ENCODE results near the gene CSNK1G3. TPM values are rescaled to one million over a fixed set of nuclear protein-coding genes. Genes with fewer than 3 reads are reported as not detected.
"Not testable (repeated sequence)": the region's sequence is repeated elsewhere in the genome, so short reads cannot be mapped to it uniquely, and the experiment has no call there.

The CSNK1G3 gene
- total RNA-seq, 2 experiments from 2014 or later: 30.8 to 32.1 TPM

DNA sequence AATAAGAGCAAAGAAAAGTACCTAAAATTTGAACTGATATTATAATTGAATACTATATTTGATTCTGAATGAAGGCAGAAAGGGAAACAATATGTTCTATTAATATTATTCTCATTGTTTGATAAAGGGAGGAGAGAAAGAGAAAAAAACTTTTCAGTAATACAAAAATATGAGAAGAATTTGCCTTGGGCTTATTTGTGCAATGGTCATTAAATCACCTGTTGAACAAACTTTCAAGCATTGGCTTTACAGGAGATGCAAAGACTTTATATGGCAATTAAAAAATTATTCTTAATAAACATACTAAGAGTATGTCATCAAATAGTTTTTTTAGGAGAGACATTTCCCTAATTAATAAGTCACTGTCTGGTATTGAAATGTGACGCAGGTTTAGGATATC is 85.0 kb downstream of the CSNK1G3 start:
- H3K4me1 Mint-ChIP-seq: no peaks in the 10 kb centered on the region
- no peak overlapping the region for H3K4me3 Mint-ChIP-seq

DNA sequence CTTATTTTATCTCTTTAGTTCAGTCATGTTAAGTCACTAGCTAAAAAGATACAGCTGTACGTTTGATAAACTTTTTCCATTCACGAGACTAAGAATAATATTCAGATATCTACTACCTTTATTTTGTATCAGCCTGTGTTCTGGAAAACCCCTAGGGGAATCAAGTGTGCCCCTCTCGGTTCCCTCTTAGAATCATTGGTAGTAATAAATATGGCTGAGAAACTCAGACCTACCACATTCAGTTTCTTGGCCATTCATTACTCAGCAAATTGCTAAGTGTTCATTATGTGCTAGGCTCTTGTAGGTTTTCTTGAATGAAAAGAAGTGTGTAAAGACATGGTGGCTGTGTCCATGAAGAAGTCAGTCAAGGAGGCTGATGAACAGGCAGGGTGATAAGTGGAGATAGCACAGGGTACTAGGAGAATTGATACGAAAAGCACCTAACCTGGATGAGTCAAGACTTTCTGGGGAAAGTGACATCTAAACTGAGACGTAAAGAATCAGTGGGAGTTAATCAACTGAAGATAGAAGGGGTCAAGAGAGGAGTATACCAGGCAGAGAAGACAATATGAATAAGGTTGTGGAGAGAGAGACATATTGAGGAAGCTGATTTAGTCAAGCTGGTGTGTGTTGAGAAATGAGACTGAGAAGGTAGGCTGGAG is 86.2 kb downstream of the CSNK1G3 start:
- Mint-ChIP-seq H3K27ac (no peak overlapping the region), H3K36me3 (ENCODE audit: low read depth) (peaks cover 23% of the 10 kb centered on the region)

More for the DNA sequence above, 85.0 kb downstream of the CSNK1G3 start:
- POLR2A ChIA-PET: no interaction called here
- Mint-ChIP-seq H3K36me3 (ENCODE audit: low read depth) (peaks cover 19% of the 10 kb centered on the region), H3K27ac (no peak overlapping the region), H3K27me3 (no peaks in the 10 kb centered on the region), H3K9me3 (peaks cover 2% of the 10 kb centered on the region)
- CTCF ChIA-PET: no interaction called here
- DNase-seq: no peak

DNA sequence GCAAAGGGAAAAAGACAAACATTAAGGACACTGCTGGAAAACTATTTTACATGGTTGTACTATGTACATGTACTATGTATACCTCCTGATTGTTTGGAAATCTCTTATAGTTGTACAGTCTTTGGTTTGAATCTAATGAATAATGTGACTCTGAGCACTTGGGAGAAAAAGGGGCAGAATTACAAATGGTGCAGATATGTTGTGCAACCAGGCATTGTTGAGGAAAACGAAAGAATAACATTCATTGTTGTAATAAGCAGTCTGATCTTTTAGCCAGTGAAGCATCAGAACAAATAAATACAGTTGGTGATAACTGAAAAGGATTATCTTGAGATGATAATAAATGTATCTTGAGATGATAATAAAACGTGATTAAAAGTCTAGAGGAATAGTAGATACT is 87.2 kb downstream of the CSNK1G3 start:
- no peak overlapping the region for H3K4me3 Mint-ChIP-seq
- no peaks in the 10 kb centered on the region for H3K9me3 Mint-ChIP-seq
- ChIA-PET CTCF (no interaction called here), POLR2A (no interaction called here)
- no peak overlapping the region for H3K27ac Mint-ChIP-seq
- no peak for DNase-seq
- H3K4me1 Mint-ChIP-seq: no peaks in the 10 kb centered on the region
- H3K27me3 Mint-ChIP-seq: no peaks in the 10 kb centered on the region
- peaks cover 24% of the 10 kb centered on the region for H3K36me3 Mint-ChIP-seq (ENCODE audit: low read depth)

More for the DNA sequence above, 86.2 kb downstream of the CSNK1G3 start:
- Mint-ChIP-seq H3K4me1 (no peaks in the 10 kb centered on the region), H3K4me3 (no peak overlapping the region), H3K27me3 (no peaks in the 10 kb centered on the region), H3K9me3 (no peaks in the 10 kb centered on the region)
- CTCF ChIA-PET: no interaction called here
- POLR2A ChIA-PET: no interaction called here
- no peak for DNase-seq

DNA sequence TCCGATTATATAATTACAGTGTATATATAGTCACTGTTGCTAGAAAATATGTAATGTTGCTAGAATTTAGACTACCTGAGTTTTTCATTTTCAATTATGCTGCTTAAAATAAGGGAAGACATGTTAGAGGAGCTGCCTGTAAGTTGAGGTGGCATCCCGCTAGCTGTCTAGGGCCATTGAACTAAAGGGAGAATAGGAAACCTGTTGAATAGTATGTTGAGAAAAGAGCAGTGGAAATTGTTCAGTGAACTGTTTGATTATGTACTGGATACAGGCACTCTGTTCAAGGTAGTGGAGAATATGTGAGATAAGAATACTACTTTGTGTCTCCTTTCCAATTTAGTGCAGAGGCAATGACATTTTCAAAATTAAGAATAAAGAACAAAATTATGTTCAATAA is 89.6 kb downstream of the CSNK1G3 start:
- Mint-ChIP-seq H3K27ac (no peak overlapping the region), H3K9me3 (no peaks in the 10 kb centered on the region), H3K4me1 (peaks cover 2% of the 10 kb centered on the region), H3K36me3 (ENCODE audit: low read depth) (peaks cover 24% of the 10 kb centered on the region), H3K27me3 (no peaks in the 10 kb centered on the region), H3K4me3 (no peak overlapping the region)
- no peak for DNase-seq
- POLR2A ChIA-PET: no interaction called here
- CTCF ChIA-PET: no interaction called here

DNA sequence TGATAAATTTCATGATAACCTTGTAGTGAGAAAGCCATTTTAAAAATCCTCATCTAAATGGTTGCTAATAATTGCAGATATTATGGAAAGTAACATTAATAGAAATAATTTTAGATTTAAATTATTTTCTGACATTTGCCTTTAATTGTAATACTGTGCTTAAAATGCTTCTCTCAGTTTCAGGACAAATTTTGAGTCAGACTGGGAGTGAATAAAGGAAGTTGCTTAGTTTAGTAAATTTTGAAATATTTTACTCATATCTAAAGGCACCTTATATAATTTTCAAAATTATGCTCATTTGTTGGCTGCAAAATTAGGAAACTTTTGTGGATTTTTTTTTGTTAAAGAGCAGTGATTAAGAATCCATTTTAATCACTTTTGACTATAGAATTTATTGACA is 93.8 kb downstream of the CSNK1G3 start:
- Mint-ChIP-seq H3K36me3 (ENCODE audit: low read depth) (peaks cover 20% of the 10 kb centered on the region), H3K27me3 (no peaks in the 10 kb centered on the region), H3K4me1 (peaks cover 15% of the 10 kb centered on the region), H3K9me3 (no peaks in the 10 kb centered on the region), H3K27ac (no peak overlapping the region), H3K4me3 (no peak overlapping the region)
- POLR2A ChIA-PET: interaction anchor here (1.4 kb wide), 1 partner anchor 183 kb away, joined by 3 read pairs; the partner anchor contains the start of gene CEP120
- no peak for DNase-seq
- CTCF ChIA-PET: interaction anchor here (0.6 to 1.0 kb wide), 2 partner anchors 8 to 182 kb away, joined by 3 read pairs; partner anchors contain the start of gene CEP120

DNA sequence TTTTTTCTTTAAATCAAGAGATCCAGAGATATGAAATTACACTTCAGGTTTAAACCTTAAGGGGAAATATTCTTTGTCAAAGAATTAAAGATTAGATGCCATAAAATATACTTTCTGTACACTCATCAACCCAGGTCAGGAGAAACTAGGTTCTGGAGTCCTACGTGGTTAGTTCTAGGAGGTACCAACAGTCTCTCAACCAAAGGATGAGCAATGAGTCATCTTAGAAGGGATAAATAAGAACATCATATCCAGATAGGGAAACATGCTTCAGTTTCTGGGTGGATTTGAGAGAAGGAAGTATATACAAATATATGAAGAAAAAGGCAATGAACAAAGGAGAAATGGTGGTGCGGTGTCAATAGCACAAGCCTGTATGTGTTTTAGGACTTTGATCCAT is 98.2 kb downstream of the CSNK1G3 start:
- Mint-ChIP-seq H3K27ac (no peak overlapping the region), H3K27me3 (no peaks in the 10 kb centered on the region), H3K36me3 (ENCODE audit: low read depth) (peaks cover 11% of the 10 kb centered on the region), H3K4me3 (no peak overlapping the region), H3K9me3 (no peaks in the 10 kb centered on the region), H3K4me1 (peaks cover 14% of the 10 kb centered on the region)
- no peak for DNase-seq
- CTCF ChIA-PET: interaction anchor here (0.7 to 3.0 kb wide), 11 partner anchors 11 to 714 kb away, joined by 3 to 22 read pairs (median 4); partner anchors contain the start of gene CEP120
- POLR2A ChIA-PET: interaction anchor here (0.6 to 2.7 kb wide), 2 partner anchors 188 to 706 kb away, joined by 7 to 24 read pairs; partner anchors contain the start of gene CEP120

DNA sequence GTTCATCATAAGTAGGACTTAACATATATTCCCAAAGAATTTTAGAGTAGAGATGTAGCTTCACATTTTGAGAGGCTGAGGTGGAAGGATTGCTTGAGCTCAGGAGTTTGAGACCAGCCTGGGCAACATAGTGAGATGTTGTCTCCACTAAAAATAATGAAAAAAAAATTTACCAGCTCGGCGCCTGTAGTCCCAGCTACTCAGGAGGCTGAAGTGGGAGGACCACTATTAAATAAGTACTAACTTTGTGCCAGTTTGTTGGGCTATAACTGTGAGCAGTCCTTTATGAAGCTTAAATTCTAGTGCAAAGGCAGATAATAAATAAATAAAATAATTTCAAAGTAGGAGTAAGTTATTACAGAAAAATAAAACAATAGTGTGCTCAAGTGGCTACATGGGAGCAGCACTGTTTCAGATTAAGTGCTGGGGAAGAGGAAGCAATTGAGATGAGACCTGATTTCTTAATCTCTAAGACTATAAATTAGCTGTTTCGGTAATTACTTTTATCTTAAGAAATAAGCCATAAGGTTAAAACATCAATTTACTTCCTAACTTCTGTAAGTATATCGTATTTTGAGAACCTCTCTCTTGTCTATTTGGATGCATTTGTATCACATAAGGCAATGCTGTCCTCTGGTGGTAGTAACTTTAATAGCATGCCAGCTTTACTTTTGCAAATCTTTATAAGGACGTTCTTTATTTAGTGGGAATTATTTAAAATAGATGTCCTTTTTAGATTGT is 98.9 kb downstream of the CSNK1G3 start:
- no peak for DNase-seq
- POLR2A ChIA-PET: interaction anchor here (0.6 to 2.7 kb wide), 3 partner anchors 189 to 1107 kb away, joined by 3 to 24 read pairs (median 7); partner anchors contain the start of gene CEP120
- no peak overlapping the region for H3K27ac Mint-ChIP-seq

DNA sequence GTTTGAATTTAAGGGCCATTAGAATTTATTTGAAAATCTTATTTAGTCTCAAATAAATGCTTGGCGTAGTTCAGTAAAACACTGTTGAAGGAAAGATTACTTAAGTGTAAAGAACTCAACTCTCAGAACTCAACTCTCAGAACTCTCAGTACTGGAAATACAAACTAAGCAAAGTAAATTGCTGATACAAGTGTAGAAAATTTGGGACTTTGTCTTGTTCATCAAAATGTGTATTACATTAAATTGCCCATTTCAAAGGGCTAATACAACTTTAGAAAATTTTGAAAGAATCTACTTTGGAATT is 99.4 kb downstream of the CSNK1G3 start:
- Mint-ChIP-seq H3K27me3 (no peaks in the 10 kb centered on the region), H3K4me1 (peaks cover 14% of the 10 kb centered on the region), H3K36me3 (ENCODE audit: low read depth) (peaks cover 13% of the 10 kb centered on the region), H3K4me3 (no peak overlapping the region), H3K27ac (no peak overlapping the region), H3K9me3 (no peaks in the 10 kb centered on the region)
- CTCF ChIA-PET: interaction anchor here (1.0 to 3.0 kb wide), 8 partner anchors 10 to 715 kb away, joined by 3 to 22 read pairs (median 4); partner anchors contain the start of gene CEP120
- POLR2A ChIA-PET: interaction anchor here (2.7 kb wide), 1 partner anchor 189 kb away, joined by 24 read pairs; the partner anchor contains the start of gene CEP120
- DNase-seq: no peak

More for the DNA sequence above, 98.9 kb downstream of the CSNK1G3 start:
- Mint-ChIP-seq H3K36me3 (ENCODE audit: low read depth) (peaks cover 13% of the 10 kb centered on the region), H3K27me3 (no peaks in the 10 kb centered on the region), H3K4me1 (peaks cover 14% of the 10 kb centered on the region), H3K9me3 (no peaks in the 10 kb centered on the region), H3K4me3 (no peak overlapping the region)
- CTCF ChIA-PET: interaction anchor here (0.7 to 3.0 kb wide), 12 partner anchors 10 to 714 kb away, joined by 3 to 22 read pairs (median 4); partner anchors contain the start of gene CEP120

DNA sequence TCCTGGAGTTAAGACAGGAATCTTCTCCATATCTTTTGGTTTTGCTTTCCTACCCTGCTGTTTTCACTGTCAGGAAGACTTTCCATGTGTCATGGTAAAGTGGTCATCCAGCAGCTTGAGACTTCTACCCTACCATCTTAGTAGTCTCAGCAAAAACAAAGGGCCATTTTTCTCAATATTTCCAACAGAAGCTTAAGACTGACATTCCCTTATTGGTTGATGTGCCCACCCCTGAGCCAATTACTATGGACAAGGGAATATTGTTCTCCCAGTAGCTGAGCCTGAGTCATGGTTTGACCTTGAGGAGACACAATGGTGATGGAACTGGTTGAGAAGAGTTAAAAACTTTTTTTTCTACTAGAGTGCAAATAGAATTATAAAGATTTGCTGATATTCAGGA is 105.6 kb downstream of the CSNK1G3 start:
- H3K4me3 Mint-ChIP-seq: no peak overlapping the region
- POLR2A ChIA-PET: no interaction called here
- H3K4me1 Mint-ChIP-seq: no peaks in the 10 kb centered on the region
- peaks cover 12% of the 10 kb centered on the region for H3K36me3 Mint-ChIP-seq (ENCODE audit: low read depth)
- no peak for DNase-seq
- H3K9me3 Mint-ChIP-seq: no peaks in the 10 kb centered on the region
- no peak overlapping the region for H3K27ac Mint-ChIP-seq
- no peaks in the 10 kb centered on the region for H3K27me3 Mint-ChIP-seq
- CTCF ChIA-PET: no interaction called here

DNA sequence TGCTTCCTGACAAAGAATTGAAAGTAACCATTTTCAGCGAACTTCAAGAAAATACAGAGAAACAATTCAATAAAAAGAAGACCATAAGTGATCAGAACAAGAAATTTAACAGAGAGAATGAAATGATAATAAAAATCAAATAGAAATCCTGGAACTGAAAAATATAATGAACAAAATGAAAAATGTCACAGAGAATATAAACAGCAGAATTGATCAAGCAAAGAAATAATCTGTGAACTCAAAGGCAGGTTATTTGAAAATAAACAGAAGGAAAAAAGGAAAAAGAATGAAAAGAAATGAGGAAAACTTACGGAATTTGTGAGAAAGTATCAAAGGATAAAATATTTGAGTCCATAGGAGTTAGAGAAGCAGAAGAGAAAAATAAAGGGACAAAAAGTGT is 114.1 kb downstream of the CSNK1G3 start:
- Mint-ChIP-seq H3K27ac (no peak overlapping the region), H3K27me3 (peaks cover 8% of the 10 kb centered on the region), H3K9me3 (peaks cover 19% of the 10 kb centered on the region), H3K36me3 (ENCODE audit: low read depth) (peaks cover 4% of the 10 kb centered on the region), H3K4me1 (no peaks in the 10 kb centered on the region), H3K4me3 (no peak overlapping the region)
- POLR2A ChIA-PET: no interaction called here
- DNase-seq: no peak
- CTCF ChIA-PET: no interaction called here

DNA sequence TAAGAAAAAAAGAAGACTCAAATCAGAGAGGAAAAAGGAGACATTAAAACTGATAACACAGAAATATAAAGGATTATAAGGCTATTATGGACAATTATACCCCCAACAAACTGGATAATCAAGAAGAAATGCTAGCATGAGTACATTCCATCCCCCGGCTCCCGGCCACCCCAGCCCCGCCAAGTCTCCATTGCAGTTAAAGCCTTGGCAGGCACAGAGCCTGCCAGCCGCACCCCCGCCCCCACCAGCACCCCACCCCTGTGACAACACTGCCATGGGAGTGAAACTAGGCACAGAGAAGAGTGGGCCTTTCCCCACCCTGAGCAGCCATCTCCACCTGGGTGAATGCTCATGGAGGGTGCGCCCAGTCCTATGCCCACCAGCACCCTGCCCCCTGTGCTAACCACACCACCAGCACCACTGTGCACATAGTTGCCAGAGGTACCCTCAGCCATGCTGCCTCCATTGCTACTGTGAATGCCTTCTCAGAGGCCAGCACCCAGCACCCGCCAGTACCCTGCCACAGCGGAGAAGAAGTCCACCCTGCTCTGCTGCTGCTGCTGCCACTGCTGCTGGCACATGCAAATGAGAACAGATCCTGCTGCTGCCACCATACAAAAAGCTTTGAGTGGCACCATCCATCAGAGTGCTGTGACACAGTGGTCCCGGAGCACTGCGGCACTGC is 117.0 kb downstream of the CSNK1G3 start:
- ChIA-PET POLR2A (no interaction called here), CTCF (no interaction called here)
- Mint-ChIP-seq H3K27ac (no peak overlapping the region), H3K27me3 (peaks cover 13% of the 10 kb centered on the region), H3K4me3 (no peak overlapping the region), H3K9me3 (peaks cover 19% of the 10 kb centered on the region), H3K4me1 (no peaks in the 10 kb centered on the region), H3K36me3 (ENCODE audit: low read depth) (peaks cover 4% of the 10 kb centered on the region)
- DNase-seq: no peak

DNA sequence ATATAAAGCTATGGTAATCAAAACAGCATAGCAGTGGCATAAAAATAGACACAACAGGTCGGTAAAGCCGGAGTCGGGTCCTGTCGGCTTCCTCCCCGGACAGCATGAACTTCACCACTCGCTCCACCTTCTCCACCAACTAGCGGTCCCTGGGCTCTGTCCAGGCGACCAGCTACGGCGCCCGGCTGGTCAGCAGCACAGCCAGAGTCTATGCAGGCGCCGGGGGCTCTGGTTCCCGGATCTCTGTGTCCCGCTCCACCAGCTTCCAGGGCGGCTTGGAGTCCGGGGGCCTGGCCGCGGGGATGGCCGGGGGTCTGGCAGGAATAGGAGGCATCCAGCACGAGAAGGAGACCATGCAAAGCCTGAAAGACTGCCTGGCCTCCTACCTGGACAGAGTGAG is 124.0 kb downstream of the CSNK1G3 start:
- Mint-ChIP-seq H3K9me3 (peaks cover 2% of the 10 kb centered on the region), H3K4me3 (no peak overlapping the region), H3K27me3 (peaks cover 7% of the 10 kb centered on the region), H3K4me1 (no peaks in the 10 kb centered on the region), H3K27ac (no peak overlapping the region), H3K36me3 (ENCODE audit: low read depth) (no peaks in the 10 kb centered on the region)
- no peak for DNase-seq
- ChIA-PET CTCF (no interaction called here), POLR2A (no interaction called here)

DNA sequence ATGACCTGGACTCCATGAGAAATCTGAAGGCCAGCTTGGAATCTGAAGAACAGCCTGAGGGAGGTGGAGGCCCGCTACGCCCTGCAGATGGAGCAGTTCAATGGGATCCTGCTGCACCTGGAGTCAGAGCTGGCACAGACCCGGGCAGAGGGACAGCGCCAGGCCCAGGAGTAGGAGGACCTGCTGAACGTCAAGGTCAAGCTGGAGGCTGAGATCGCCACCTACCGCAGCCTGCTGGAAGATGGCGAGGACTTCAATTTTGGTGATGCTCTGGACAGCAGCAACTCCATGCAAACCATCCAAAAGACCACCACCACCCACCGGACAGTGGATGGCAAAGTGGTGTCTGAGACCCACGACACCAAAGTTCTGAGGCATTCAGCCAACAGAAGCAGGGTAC is 125.1 kb downstream of the CSNK1G3 start:
- not testable (repeated sequence) for H3K27ac Mint-ChIP-seq

More for the DNA sequence above, 125.1 kb downstream of the CSNK1G3 start:
- POLR2A ChIA-PET; H3K9me3 Mint-ChIP-seq; H3K4me3 Mint-ChIP-seq; H3K4me1 Mint-ChIP-seq; H3K36me3 Mint-ChIP-seq (ENCODE audit: low read depth); H3K27me3 Mint-ChIP-seq; DNase-seq; CTCF ChIA-PET: not testable (repeated sequence)
